HG02623 (cell line): ENCODE data around the gene CCDC6.
"Not testable (repeated sequence)": the region's sequence is repeated elsewhere in the genome, so short reads cannot be mapped to it uniquely, and the experiment has no call there.

Experiments
- ATAC-seq: cut with Tn5 transposase; IDR thresholded peaks from one replicate; pipeline ENCODE4 v1.9.1; 2021; ENCODE audit warnings: moderate library complexity; ENCODE audit not compliant: unreplicated experiment

The CCDC6 gene

GRCh38 chr10:59881640-59882039 is 24.7 kb downstream of the CCDC6 start:
- no peak for ATAC-seq

DNA sequence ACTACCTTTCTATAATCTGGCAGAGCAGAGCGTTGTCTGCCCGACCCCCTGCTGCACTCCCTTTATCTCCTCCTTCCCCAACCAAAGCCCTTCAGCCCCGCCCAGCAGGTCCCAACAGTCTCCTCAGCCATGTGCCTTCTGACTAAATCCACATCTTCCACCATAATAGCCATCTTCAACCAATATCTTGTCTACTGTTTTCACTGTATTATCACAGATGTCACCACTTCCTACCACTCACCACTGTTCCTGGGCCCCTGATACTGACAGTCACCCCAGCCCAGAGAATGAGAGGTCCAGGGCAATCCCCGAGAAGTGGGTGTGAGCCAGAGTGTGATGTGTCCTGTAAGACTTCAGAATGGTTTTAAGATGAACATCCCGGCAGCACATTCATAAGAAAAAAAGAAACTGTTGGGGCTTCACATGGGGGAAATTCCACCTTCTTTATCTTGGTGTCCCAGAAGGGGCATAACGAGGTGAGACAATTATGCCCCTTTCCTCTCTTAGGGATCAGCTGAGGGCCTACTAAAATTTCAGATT is 25.3 kb downstream of the CCDC6 start:
- peak; percentile 76 for ATAC-seq

GRCh38 chr10:59880019-59880717 is 26.2 kb downstream of the CCDC6 start:
- no peak for ATAC-seq

DNA sequence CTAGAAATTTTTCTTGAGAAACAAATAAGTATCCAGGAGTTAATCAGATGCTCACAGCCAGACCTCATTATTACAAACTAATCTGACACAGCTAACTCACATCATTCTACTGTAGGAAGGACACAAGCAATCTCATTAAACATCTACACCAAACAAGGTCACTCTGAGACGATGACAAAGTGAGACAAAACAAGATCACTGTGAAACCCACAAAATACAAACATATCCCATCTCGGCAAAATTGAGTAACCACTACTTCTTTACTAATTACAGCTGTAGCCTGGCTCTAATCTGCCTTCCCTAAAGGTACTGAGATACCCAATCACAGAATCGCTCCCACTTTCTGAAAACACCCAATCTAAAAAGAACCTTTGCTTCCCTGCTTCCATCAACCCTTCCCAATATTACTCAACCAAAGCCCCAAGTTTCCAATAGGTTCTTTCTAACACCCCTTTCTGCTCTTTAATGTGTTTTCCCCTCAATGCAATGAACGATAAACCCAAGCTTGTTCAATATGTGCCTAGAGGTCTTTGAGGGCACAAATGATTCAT is 26.9 kb downstream of the CCDC6 start:
- ATAC-seq, result peak; percentile 27

DNA sequence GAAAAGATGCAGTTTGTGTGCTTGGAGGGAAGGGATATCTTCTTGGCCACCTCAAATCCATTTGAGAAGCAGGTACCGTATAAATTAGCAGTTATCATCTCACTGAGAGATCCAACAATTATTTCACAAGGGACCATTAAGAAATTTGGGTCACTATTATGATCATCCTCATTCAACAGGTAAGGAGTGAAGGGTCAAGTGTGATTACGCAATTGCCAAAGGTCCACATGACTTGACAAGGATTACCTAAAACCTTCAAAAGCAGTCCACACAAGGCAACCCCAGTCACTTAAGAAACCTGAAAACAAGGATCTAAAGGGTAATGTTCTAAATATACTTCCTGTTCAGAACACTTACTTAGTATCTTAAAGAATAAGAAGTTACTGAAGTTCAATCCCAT is 27.4 kb downstream of the CCDC6 start:
- ATAC-seq, result no peak

GRCh38 chr10:59878289-59878688 is 28.1 kb downstream of the CCDC6 start:
- no peak for ATAC-seq

DNA sequence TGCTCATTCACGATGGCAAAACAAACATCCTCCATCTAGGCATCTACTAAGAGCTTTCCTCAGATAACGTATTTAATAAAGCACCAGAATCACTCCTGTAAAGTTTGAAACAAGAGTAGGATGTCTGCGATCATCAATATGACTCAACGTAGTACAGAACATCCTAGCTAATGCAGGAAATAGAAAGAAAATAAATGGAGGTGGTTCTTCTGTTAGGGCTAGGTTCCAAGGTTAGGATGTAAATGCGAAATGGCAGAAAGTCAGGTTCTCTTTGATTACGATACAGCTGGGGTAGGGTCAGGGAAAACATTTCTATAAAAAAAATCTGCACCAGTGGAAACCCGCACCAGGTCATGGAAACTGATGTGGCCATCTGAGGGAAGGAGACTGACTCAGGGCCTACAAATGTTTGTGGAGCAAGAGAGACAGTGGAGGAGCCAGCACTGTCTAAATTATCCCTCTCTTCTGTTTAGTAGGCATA is 29.1 kb downstream of the CCDC6 start:
- ATAC-seq, result no peak

- no peak for ATAC-seq
Measured at GRCh38 chr10:59876695-59877094, 29.7 kb downstream of the CCDC6 start.

- ATAC-seq, result not testable (repeated sequence)
Measured at GRCh38 chr10:59876208-59876607, 30.1 kb downstream of the CCDC6 start.

- peak; percentile 54 for ATAC-seq
Measured at GRCh38 chr10:59873896-59874295, 32.5 kb downstream of the CCDC6 start.

DNA sequence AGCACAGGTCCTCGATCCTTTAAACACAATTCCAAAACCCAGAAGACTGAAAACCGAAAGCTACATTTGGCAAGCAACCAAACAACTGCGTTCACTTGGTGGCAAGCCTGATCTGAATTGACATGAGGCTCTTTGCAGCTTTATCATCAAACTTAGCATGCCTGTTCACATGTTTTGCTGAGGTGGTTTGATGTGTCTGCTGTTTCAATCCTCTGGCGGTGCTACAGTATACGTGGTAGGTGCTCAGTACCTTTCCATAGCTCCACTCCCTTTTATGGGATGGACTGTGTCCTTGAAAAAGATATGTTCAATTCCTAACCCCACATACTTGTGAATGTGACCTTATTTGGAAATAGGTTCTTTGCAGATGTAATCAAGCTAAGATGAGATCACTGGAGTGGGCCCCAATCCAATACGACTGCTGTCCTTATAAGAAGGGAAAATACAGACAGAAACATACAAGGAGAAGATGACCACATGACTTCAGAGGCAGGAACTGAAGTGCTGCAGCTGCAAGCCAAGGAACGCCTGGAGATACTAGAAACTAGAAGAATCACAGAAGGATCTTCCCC is 33.4 kb downstream of the CCDC6 start:
- ATAC-seq, result no peak

GRCh38 chr10:59870152-59870551 is 36.2 kb downstream of the CCDC6 start:
- no peak for ATAC-seq

DNA sequence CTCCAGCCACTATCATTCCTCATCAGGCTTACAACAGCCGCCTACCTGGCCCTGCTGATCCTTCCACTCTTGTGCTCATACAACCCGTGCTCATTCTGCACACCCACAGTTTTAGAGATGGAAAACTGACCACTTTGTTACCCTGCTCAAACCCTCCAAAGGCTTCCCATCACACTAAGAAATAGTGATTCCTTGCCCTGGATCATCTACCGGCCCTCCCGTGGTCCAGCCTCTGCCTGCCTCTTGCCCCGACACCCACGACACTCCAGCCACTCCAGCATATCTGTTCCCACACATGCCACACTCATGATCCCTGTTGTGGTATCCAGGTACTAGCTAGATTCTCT is 36.8 kb downstream of the CCDC6 start:
- no peak for ATAC-seq

DNA sequence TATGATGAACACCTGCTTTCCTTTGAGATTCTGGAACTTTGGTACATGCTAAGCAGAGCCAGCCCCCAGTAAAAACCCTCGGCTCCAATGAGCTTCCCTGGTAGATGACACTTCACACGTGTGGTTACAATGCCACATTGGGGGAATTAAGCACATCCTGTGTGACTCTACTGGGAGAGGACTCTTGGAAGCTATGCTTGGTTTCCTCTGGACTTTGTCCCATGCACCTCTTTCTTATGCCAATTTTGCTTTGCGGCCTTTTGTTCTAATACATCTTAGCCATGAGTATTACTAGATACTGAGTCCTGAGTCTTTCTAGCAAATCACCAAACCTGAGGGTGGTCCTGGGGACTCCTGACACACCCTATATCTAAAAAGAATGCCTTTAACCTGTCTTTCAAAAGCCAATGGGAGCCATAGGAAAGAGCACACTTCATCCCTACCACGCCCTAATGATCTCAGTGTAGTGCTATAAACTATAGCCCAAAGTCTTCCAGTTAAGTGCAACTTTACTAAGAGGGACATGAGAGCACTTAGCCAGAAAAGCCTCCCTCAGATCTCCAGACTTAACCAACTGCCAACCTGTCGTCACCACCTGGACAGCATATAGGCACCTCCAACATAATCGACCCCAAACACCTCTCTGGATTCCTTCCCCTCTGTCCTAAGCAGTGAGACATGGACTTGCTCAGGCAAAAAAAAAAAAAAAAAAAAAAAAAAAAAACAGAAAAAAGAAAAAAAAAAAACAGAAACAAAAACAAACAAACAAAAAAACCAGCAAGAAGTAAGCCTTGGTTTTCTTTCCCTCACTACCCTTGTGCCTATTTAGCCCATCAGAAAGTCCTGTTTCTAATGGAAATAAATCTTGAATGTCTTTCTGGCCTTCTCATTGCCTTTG is 37.4 kb downstream of the CCDC6 start:
- no peak for ATAC-seq

DNA sequence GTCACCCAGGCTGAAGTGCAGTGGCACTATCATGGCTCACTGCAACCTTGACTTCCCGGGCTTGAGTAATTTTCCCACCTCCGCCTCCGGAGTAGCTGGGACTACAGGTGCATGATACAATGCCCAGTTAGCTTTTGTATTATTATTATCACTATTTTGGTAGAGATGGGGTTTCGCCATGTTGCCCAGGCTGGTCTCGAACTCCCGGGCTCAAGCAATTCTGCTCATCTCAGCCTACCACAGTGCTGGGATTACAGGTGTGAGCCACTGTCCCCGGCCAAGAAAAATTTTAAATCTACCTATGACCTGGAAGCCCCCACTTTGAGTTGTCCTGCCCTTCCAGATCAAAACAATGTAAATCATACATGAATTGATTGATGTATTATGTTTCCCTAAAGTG is 38.8 kb downstream of the CCDC6 start:
- no peak for ATAC-seq

DNA sequence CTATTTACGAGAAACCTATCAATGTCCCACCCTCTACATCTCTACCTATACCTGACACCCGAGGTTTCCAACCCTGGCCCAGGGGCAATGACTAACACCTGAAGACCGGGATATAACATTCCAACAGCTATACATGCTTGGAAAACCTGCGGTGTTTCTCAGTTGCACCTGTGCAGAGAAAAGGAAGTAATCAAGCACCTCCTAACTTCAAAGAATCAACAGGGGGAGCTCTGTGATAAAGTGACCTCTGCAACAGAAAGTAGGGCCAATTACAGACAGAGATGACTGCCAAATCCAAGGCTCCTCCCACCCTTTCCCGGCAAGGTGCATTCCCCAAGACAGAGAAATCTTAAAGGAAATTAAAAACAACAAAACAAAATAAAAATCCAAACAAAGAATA is 41.3 kb downstream of the CCDC6 start:
- peak; percentile 92 for ATAC-seq

DNA sequence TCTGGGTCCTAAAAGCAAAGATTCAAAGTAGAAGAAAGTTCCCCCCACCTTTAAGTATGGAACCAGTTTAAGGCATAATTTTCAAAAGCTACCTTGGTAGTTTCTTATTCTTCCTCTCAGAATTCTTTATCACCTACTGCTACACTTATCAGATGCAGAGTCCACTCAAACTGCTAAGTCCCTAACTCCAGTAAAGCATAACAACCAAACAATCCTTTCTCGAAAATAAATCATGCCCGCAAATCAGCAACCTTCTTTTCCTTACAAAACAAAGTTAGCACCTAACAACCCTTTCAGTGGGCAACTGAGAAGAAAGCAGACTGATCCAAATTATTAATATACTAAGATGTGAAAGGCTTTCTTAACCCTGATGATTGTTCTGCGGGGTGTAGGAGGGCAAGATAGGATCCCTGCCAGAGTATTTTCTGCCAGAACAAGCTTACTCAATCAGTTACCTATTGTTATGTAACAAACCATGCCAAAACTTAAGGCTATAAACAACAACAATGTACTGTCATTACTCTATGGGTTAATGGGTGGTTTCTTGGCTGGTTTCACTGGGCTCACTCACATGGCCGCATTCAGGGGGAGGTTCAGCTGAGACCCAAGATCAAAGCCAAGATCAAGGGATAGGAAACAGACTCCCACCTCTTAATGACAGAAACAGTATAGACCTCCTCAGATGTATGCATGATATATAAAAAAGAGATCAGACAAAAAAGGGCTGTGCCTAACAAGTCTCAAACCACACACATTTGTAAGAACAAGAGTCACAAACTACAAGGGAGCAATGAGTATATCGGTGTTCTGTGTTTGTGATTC is 42.0 kb downstream of the CCDC6 start:
- ATAC-seq, result peak; percentile 10

GRCh38 chr10:59859570-59859969 is 46.8 kb downstream of the CCDC6 start:
- ATAC-seq, result no peak

GRCh38 chr10:59857921-59858320 is 48.4 kb downstream of the CCDC6 start:
- ATAC-seq, result no peak

DNA sequence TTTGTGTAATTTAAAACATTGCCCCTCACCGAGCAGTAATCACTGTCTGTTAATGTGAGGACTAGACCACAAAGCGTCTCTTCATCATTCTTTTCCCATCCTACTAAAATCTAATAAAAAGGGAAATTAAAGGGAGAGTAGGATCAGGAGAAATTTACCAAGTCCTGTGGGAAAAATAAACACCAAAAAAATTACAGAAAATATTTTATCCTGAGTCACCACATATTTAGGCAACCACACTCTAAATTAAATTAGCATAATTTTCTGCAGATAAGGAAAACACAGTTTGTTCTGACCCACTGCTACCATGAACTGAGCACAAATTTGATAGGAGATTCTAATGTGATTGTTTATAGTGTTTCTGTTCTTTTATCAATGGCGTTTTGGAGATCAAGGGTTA is 49.3 kb downstream of the CCDC6 start:
- no peak for ATAC-seq
